K562 (cell line): ENCODE data around the gene GPR39. TPM values are rescaled to one million over a fixed set of nuclear protein-coding genes. Genes with fewer than 3 reads are reported as not detected.

Source experiments
- ATAC-seq: fragments of 200-7000 bp; cut with Tn5 transposase; 3 replicates; pipeline ENCODE4 v1.9.1; 2020; ENCODE audit warnings: moderate library complexity
- BruUV-seq: library from RNA; stranded (reverse); fragments of 400-500 nt; replicated peaks from 2 replicates; lab custom pipeline; 2021; lab: Mats Ljungman, UMichigan
- CTCF ChIA-PET: fragments of 300-600 bp; formaldehyde crosslinking; extraction: SDS; loops from one replicate; lab custom pipeline; 2021; ENCODE audit warnings: low intra/inter-chr PET ratio; lab: Yijun Ruan, JAX
- POLR2A ChIA-PET: fragments of 300-600, 350-650 bp; sonication (Branson Sonifier 250); formaldehyde crosslinking; extraction: SDS; loops from one replicate; lab custom pipeline; 2021; ENCODE audit warnings: antibody characterized with exemption, inconsistent platforms; lab: Yijun Ruan, JAX
- DNase-seq, 4 experiments: peaks; one replicate each; pipeline versions ENCODE4 v3.0.0 to v3.0.0-alpha.2; 2011 to 2018; ENCODE audit warnings: low spot score in 3 of 4, mixed read lengths in 3 of 4; ENCODE audit errors: extremely low read depth in 1 of 4
- FAIRE-seq: peaks from 2 replicates; lab custom pipeline; 2011; peaks lifted over from hg19 to GRCh38; lab: Jason Lieb, UNC
- H2AFZ ChIP-seq: 2 replicates; pipeline ENCODE4 v1.6.0; 2011; ENCODE audit warnings: low read depth, low read length, control low read depth, inconsistent platforms
- H3K27ac ChIP-seq: fragments of 200-600 bp; 3 replicates; pipeline ENCODE4 v1.8.0; 2011; ENCODE audit warnings: low read depth, mild to moderate bottlenecking, control low read depth, inconsistent platforms, low read length, moderate library complexity, mixed read lengths; ENCODE audit errors: extremely low read depth
- H3K27me3 ChIP-seq, 2 experiments: fragments of 300-600 bp in 1 of 2; 2 replicates in 1 of 2; 3 replicates in 1 of 2; pipeline versions ENCODE4 v1.6.0 to v1.8.0; 2011; ENCODE audit warnings: inconsistent platforms in 2 of 2, low read length in 2 of 2, mild to moderate bottlenecking in 1 of 2, mixed read lengths in 1 of 2, moderate library complexity in 1 of 2; ENCODE audit not compliant: control insufficient read depth in 2 of 2, insufficient read depth in 2 of 2
- H3K36me3 ChIP-seq: fragments of 300-600 bp; 3 replicates; pipeline ENCODE4 v1.8.0; 2011; ENCODE audit warnings: mild to moderate bottlenecking, low read length, inconsistent platforms; ENCODE audit not compliant: control insufficient read depth, insufficient read depth
- H3K4me1 ChIP-seq, 2 experiments: fragments of 200-600 bp in 1 of 2; replicated peaks in 1 of 2; 2 replicates in 1 of 2; 3 replicates in 1 of 2; pipeline versions ENCODE4 v1.5.1 to v1.8.0; 2011; ENCODE audit warnings: inconsistent platforms in 2 of 2, low read length in 2 of 2, mild to moderate bottlenecking in 1 of 2, mixed read lengths in 1 of 2, moderate library complexity in 1 of 2; ENCODE audit not compliant: control insufficient read depth in 2 of 2, insufficient read depth in 2 of 2
- H3K4me2 ChIP-seq: 2 replicates; pipeline ENCODE4 v1.6.1; 2011; ENCODE audit warnings: low read length, control low read depth, inconsistent platforms, mixed read lengths; ENCODE audit not compliant: insufficient read depth
- H3K4me3 ChIP-seq: fragments of 200-600 bp; sonication (generic), shearing (Covaris generic); 2 replicates; pipeline ENCODE4 v1.5.1; 2016; ENCODE audit warnings: control low read depth, inconsistent platforms
- H3K79me2 ChIP-seq: fragments of 200-600 bp; 3 replicates; pipeline ENCODE4 v1.8.0; 2011; ENCODE audit warnings: low read length, inconsistent platforms; ENCODE audit not compliant: control insufficient read depth, insufficient read depth
- H3K9ac ChIP-seq, 2 experiments: 2 replicates each; pipeline versions ENCODE4 v1.6.0 to v1.6.1; 2011; ENCODE audit warnings: low read depth in 2 of 2, low read length in 2 of 2, control low read depth in 1 of 2, inconsistent platforms in 1 of 2, mild to moderate bottlenecking in 1 of 2, mixed read lengths in 1 of 2; ENCODE audit not compliant: insufficient read depth in 1 of 2
- H3K9me1 ChIP-seq: one replicate; pipeline ENCODE4 v1.6.0; 2011; ENCODE audit warnings: inconsistent platforms, mild to moderate bottlenecking, low read length, moderate library complexity; ENCODE audit not compliant: control insufficient read depth, insufficient read depth
- H3K9me3 ChIP-seq: replicated peaks from 2 replicates; pipeline ENCODE4 v1.5.1; 2011; ENCODE audit warnings: low read depth, low read length, inconsistent platforms; ENCODE audit not compliant: control insufficient read depth, insufficient read depth
- H4K20me1 ChIP-seq: replicated peaks from 2 replicates; pipeline ENCODE4 v1.6.1; 2011; ENCODE audit warnings: low read length, inconsistent platforms, mixed read lengths; ENCODE audit not compliant: control insufficient read depth, insufficient read depth
- ATF3 ChIP-seq, 2 experiments: fragments of 450-650 bp in 1 of 2; sonication (generic) in 1 of 2; formaldehyde crosslinking in 1 of 2; IDR thresholded peaks in 1 of 2; conservative IDR thresholded peaks in 1 of 2; 2 replicates each; pipeline versions ENCODE4 v1.6.1 to v1.8.1; 2016 to 2023; ENCODE audit warnings: mild to moderate bottlenecking in 2 of 2, moderate library complexity in 2 of 2, inconsistent platforms in 1 of 2, missing genetic modification reagents in 1 of 2
- EP400 ChIP-seq: fragments of 450-650 bp; IDR thresholded peaks from 2 replicates; pipeline ENCODE4 v1.6.1; 2017; ENCODE audit warnings: antibody characterized with exemption, mild to moderate bottlenecking, moderate library complexity
- HCFC1 ChIP-seq: IDR thresholded peaks from 2 replicates; pipeline ENCODE4 v1.6.1; 2012; ENCODE audit warnings: low read depth, low read length, improper control_type of control experiment
- PCBP2 ChIP-seq: fragments of 200-400 bp; formaldehyde crosslinking; IDR thresholded peaks from 2 replicates; pipeline ENCODE4 v1.6.1; 2018; ENCODE audit warnings: low read length, low read depth, mild to moderate bottlenecking, moderate library complexity; ENCODE audit not compliant: poor library complexity, severe bottlenecking
- RBM17 ChIP-seq: fragments of 200-400 bp; formaldehyde crosslinking; IDR thresholded peaks from 2 replicates; pipeline ENCODE4 v1.6.1; 2017; ENCODE audit warnings: low read depth, mild to moderate bottlenecking, low read length, borderline replicate concordance
- SMARCE1 ChIP-seq: fragments of 450-650 bp; IDR thresholded peaks from 2 replicates; pipeline ENCODE4 v1.7.1; 2016; ENCODE audit warnings: mild to moderate bottlenecking
- STAT5A ChIP-seq: IDR thresholded peaks from 2 replicates; pipeline ENCODE4 v1.6.1; 2012; ENCODE audit warnings: low read length, inconsistent platforms, borderline replicate concordance
- TBP ChIP-seq: optimal IDR thresholded peaks from 2 replicates; pipeline ENCODE3; 2011; ENCODE audit warnings: low read depth, low read length, improper control_type of control experiment
- ZFPM2 ChIP-seq: fragments of 250-450 bp; sonication (Bioruptor Pico); IDR thresholded peaks from 2 replicates; pipeline ENCODE4 v1.5.1; 2022; ENCODE audit warnings: mild to moderate bottlenecking
- ZNF41 ChIP-seq: fragments of 250-450 bp; sonication (Bioruptor Pico); conservative IDR thresholded peaks from 2 replicates; pipeline ENCODE4 v1.4.0; 2020; ENCODE audit warnings: mild to moderate bottlenecking
- ZNF778 ChIP-seq: fragments of 450-650 bp; formaldehyde crosslinking; IDR thresholded peaks from 2 replicates; pipeline ENCODE4 v1.4.0; 2020; ENCODE audit warnings: mild to moderate bottlenecking, moderate library complexity
- WGBS: fragments of 100-300 bp; shearing (Covaris generic); methylation state at CpG from one replicate; pipeline ENCODE4 v1.1.6; 2016; ENCODE audit warnings: low coverage, mixed read lengths; ENCODE audit not compliant: insufficient coverage; ENCODE audit errors: missing lambda C conversion rate; 5-methylcytosine and 5-hydroxymethylcytosine counted together
- in situ Hi-C: fragments of 300-500 bp; cut with MboI; formaldehyde crosslinking; loops from 4 replicates; pipeline ENCODE4 v1.15.0; 2018; ENCODE audit warnings: inconsistent platforms, mixed read lengths
- intact Hi-C: fragments of 100-400 bp; cut with micrococcal nuclease; formaldehyde crosslinking; loops from 2 replicates; pipeline ENCODE4 v1.14.2; 2022
- polyA plus RNA-seq, 8 experiments: library from polyadenylated mRNA; depleted of rRNA in 4 of 8; stranded (reverse) in 5 of 8; unstranded in 3 of 8; fragments of >200 nt; fragmentation: Nextera tagmentation in 2 of 8; fragmentation: Illumina TruSeq in 1 of 8; extraction: Ambion mirVana in 2 of 8; extraction: Trizol in 1 of 8; gene quantifications; 2 replicates each; pipeline versions ENCODE4 v1.2.1 to v1.2.3, GENCODE V29; 2011 to 2014; ENCODE audit warnings: inconsistent platforms in 1 of 8, missing spikeins in 1 of 8
- total RNA-seq, 7 experiments: library from RNA; depleted of rRNA in 6 of 7; stranded (reverse); fragments of >200 nt in 6 of 7; fragmentation: Illumina TruSeq in 2 of 7; extraction: Trizol in 2 of 7; gene quantifications; 2 replicates each; pipeline versions ENCODE4 v1.2.1 to v1.2.3, GENCODE V29; 2011 to 2021; ENCODE audit warnings: low replicate concordance in 1 of 7
- TF ChIP-seq, protein P1 (sequence below), 2 experiments: fragments of 450-650 bp; conservative IDR thresholded peaks; 2 replicates each; pipeline ENCODE4 v1.6.1; 2017; ENCODE audit warnings: mild to moderate bottlenecking in 2 of 2, moderate library complexity in 2 of 2
- TF ChIP-seq, protein P2 (sequence below): IDR thresholded peaks from 2 replicates; pipeline ENCODE4 v1.6.1; 2012; ENCODE audit warnings: low read depth, low read length, improper control_type of control experiment, borderline replicate concordance

GPR39 gene
- total and polyA plus RNA-seq, 9 of the 15 experiments (the other 6 are each of a cell fraction or from before 2014, with no cell fraction given) = 0.04 TPM; not detected in 8

- no peaks in the 10 kb centered on the region; a peak in 1 of 5 replicates for H3K27me3 ChIP-seq
- ATAC-seq (no peak), FAIRE-seq (no peak), DNase-seq (no peak)
- H3K4me3 ChIP-seq = no peak overlapping the region
- CTCF ChIA-PET = no interaction called here
- no peak overlapping the region for H3K9ac ChIP-seq
- H3K4me1 ChIP-seq = no peaks in the 10 kb centered on the region
- H3K36me3 ChIP-seq = no peaks in the 10 kb centered on the region
- H3K9me1 ChIP-seq = no peaks in the 10 kb centered on the region
- H3K79me2 ChIP-seq = no peaks in the 10 kb centered on the region
- H4K20me1 ChIP-seq = no peaks in the 10 kb centered on the region
- H3K9me3 ChIP-seq = no peaks in the 10 kb centered on the region
- H2AFZ ChIP-seq = no peak overlapping the region
- POLR2A ChIA-PET = no interaction called here
- H3K4me2 ChIP-seq = no peak overlapping the region
- 0% methylated on average over 7 of the region's 7 CpGs for whole genome bisulfite sequencing
- intact Hi-C loops (no loop called here), in situ Hi-C loops (no loop called here)
- no peak overlapping the region for H3K27ac ChIP-seq
- BruUV-seq = no TSS peak
- TF ChIP-seq SMARCE1 (no peak), TBP (no peak), STAT5A (no peak), PCBP2 (no peak), RBM17 (no peak), ZNF41 (CRISPR knock-in tag) (no peak), EP400 (no peak), ZNF778 (CRISPR knock-in tag) (no peak), ATF3 (IDR thresholded peaks at IDR 0.05) (no peak), ATF3 (CRISPR knock-in tag; conservative IDR thresholded peaks at IDR 0.05) (no peak), HCFC1 (no peak), ZFPM2 (CRISPR knock-in tag) (no peak)
- TF ChIP-seq, protein P1, sequence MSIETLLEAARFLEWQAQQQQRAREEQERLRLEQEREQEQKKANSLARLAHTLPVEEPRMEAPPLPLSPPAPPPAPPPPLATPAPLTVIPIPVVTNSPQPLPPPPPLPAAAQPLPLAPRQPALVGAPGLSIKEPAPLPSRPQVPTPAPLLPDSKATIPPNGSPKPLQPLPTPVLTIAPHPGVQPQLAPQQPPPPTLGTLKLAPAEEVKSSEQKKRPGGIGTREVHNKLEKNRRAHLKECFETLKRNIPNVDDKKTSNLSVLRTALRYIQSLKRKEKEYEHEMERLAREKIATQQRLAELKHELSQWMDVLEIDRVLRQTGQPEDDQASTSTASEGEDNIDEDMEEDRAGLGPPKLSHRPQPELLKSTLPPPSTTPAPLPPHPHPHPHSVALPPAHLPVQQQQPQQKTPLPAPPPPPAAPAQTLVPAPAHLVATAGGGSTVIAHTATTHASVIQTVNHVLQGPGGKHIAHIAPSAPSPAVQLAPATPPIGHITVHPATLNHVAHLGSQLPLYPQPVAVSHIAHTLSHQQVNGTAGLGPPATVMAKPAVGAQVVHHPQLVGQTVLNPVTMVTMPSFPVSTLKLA (conservative IDR thresholded peaks at IDR 0.05) = no peak
- TF ChIP-seq, protein P2, sequence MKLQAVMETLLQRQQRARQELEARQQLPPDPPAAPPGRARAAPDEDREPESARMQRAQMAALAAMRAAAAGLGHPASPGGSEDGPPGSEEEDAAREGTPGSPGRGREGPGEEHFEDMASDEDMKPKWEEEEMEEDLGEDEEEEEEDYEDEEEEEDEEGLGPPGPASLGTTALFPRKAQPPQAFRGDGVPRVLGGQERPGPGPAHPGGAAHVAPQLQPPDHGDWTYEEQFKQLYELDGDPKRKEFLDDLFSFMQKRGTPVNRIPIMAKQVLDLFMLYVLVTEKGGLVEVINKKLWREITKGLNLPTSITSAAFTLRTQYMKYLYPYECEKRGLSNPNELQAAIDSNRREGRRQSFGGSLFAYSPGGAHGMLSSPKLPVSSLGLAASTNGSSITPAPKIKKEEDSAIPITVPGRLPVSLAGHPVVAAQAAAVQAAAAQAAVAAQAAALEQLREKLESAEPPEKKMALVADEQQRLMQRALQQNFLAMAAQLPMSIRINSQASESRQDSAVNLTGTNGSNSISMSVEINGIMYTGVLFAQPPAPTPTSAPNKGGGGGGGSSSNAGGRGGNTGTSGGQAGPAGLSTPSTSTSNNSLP = no peak
These were observed 202.1 kb downstream of the GPR39 start for GRCh38 chr2:132618734-132619133.
